ENCODE measurements around the gene DOCK2. TPM values are rescaled to one million over a fixed set of nuclear protein-coding genes. Genes with fewer than 3 reads are reported as not detected.

The DOCK2 gene
- total RNA-seq, 4 donors from 2014 or later = 2.0 to 17.4 (median 7.5) TPM

- intact Hi-C loops (cut with DNase I; ENCODE audit: low total_unique reads) = no loop called here
- H3K4me3 ChIP-seq = no peak overlapping the region
- H3K4me1 ChIP-seq = no peaks in the 10 kb centered on the region
- no peak for TF ChIP-seq POLR2A (IDR thresholded peaks at IDR 0.05)
- TF ChIP-seq CTCF (IDR thresholded peaks at IDR 0.05) = no peak
- H3K9me3 ChIP-seq = no peaks in the 10 kb centered on the region
- DNase-seq = no peak
- H3K27me3 ChIP-seq = no peaks in the 10 kb centered on the region
- H3K27ac ChIP-seq = no peak overlapping the region
- H3K36me3 ChIP-seq = no peaks in the 10 kb centered on the region
Measured at GRCh38 chr5:169599451-169599850, 37.6 kb upstream of the DOCK2 start.

GRCh38 chr5:169602535-169602934 lies 34.5 kb upstream of the DOCK2 start:
- no peak for DNase-seq
- H3K27me3 ChIP-seq = no peaks in the 10 kb centered on the region
- TF ChIP-seq POLR2A (IDR thresholded peaks at IDR 0.05) (no peak), CTCF (IDR thresholded peaks at IDR 0.05) (no peak)
- H3K9me3 ChIP-seq = no peaks in the 10 kb centered on the region
- intact Hi-C loops (cut with DNase I; ENCODE audit: low total_unique reads) = no loop called here
- H3K4me3 ChIP-seq = no peak overlapping the region
- no peaks in the 10 kb centered on the region for H3K36me3 ChIP-seq
- H3K27ac ChIP-seq = no peak overlapping the region
- no peaks in the 10 kb centered on the region for H3K4me1 ChIP-seq

- Histone ChIP-seq H3K4me3 (no peak overlapping the region), H3K9me3 (peaks cover 0 to 3% of the 10 kb centered on the region in 2 donors), H3K27ac (no peak overlapping the region), H3K36me3 (no peaks in the 10 kb centered on the region), H3K27me3 (no peaks in the 10 kb centered on the region), H3K4me1 (no peaks in the 10 kb centered on the region)
- no peak for DNase-seq
- TF ChIP-seq POLR2A (IDR thresholded peaks at IDR 0.05) (no peak), CTCF (IDR thresholded peaks at IDR 0.05) (no peak)
- intact Hi-C loops (cut with DNase I; ENCODE audit: low total_unique reads) = no loop called here
Measured at GRCh38 chr5:169606279-169606678, 30.8 kb upstream of the DOCK2 start.

GRCh38 chr5:169607882-169608281 lies 29.2 kb upstream of the DOCK2 start:
- no peak overlapping the region for H3K4me3 ChIP-seq
- H3K27me3 ChIP-seq = no peaks in the 10 kb centered on the region
- no peaks in the 10 kb centered on the region for H3K36me3 ChIP-seq
- intact Hi-C loops (cut with DNase I; ENCODE audit: low total_unique reads) = no loop called here
- no peak for TF ChIP-seq CTCF (IDR thresholded peaks at IDR 0.05)
- TF ChIP-seq POLR2A (IDR thresholded peaks at IDR 0.05) = no peak
- no peaks in the 10 kb centered on the region for H3K4me1 ChIP-seq
- no peak overlapping the region for H3K27ac ChIP-seq
- peaks cover 0 to 3% of the 10 kb centered on the region in 2 donors for H3K9me3 ChIP-seq
- DNase-seq = no peak

- TF ChIP-seq POLR2A (IDR thresholded peaks at IDR 0.05) (no peak), CTCF (IDR thresholded peaks at IDR 0.05) (no peak)
- H3K27me3 ChIP-seq = no peaks in the 10 kb centered on the region
- no peaks in the 10 kb centered on the region for H3K36me3 ChIP-seq
- no peak for DNase-seq
- no peaks in the 10 kb centered on the region for H3K4me1 ChIP-seq
- H3K9me3 ChIP-seq = peaks cover 0 to 3% of the 10 kb centered on the region in 2 donors
- intact Hi-C loops (cut with DNase I; ENCODE audit: low total_unique reads) = no loop called here
- H3K4me3 ChIP-seq = no peak overlapping the region
- H3K27ac ChIP-seq = no peak overlapping the region
Measured at GRCh38 chr5:169609716-169610115, 27.4 kb upstream of the DOCK2 start.

All from uterus (tissue), 4 donors.